ENCODE data around the gene CAD.
"Not testable (repeated sequence)": the region's sequence is repeated elsewhere in the genome, so short reads cannot be mapped to it uniquely, and the experiment has no call there.

DNA sequence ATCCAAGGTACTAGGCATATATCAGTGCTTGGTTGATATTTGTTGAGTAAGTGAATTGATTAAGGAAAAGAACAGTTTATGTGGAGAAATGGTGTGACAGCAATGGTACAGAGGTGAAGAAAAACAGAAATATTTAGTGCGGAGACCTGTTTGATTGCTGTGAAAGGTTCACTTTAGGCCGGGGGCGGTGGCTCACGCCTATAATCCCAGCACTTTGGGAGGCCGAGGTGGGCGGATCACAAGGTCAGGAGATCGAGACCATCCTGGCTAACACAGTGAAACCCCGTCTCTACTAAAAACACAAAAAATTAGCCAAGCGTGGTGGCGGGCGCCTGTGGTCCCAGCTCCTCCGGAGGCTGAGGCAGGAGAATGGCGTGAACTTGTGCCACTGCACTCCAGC lies 51.1 kb downstream of the CAD start:
- not testable (repeated sequence) for TF ChIP-seq RFX5, POLR2A (IDR thresholded peaks at IDR 0.05; ENCODE audit: low read depth, low read length)

Data from IMR-90 (cell line).